NCI-H2107 treated with DMSO at 0.1 percent for 48 hours (cell line): ENCODE results near the gene COX10.
"Not testable (repeated sequence)": the region's sequence is repeated elsewhere in the genome, so short reads cannot be mapped to it uniquely, and the experiment has no call there.

Source experiments
- DNase-seq: peaks from one replicate; lab custom pipeline; 2025; ENCODE audit not compliant: unreplicated experiment; lab: John Stamatoyannopoulos, UW

COX10 gene

DNA sequence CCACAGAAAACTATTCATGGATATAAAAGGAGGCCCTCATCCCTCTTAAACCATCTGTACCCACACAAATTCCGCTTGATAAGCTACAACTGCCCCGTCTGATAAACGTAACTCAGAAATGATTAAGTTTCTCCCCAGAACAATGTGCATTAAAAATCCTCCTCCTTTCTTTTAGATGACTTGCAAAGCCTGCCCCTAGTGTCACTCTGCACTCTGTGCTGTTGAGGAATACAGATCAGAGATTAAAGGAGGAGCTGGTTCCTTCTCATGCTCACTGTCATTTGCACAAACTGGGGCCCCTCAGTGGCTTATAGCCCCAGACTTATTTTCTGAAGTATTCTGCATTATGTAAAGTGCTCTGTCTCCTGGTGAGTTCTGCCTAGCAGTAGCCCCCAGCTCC lies 134.1 kb downstream of the COX10 start:
- no peak for DNase-seq

DNA sequence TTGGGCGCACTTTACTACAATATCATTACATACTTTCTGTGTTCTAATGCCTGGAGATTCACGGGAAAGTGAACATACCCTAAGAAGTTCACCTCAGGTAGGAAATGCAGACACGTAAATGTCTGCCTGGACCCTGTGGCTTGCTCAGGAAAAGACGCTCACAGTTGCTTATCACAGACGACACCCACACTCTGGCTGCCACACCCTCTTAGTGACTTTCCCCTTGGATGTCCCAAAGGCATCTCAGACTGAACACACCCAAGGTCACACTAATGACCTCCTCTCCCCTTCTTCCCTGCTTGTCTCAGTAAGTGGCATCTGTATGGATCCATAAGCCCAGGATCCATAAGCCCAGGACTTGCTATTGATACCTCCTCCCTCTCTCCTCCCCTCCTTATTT lies 134.8 kb downstream of the COX10 start:
- no peak for DNase-seq

DNA sequence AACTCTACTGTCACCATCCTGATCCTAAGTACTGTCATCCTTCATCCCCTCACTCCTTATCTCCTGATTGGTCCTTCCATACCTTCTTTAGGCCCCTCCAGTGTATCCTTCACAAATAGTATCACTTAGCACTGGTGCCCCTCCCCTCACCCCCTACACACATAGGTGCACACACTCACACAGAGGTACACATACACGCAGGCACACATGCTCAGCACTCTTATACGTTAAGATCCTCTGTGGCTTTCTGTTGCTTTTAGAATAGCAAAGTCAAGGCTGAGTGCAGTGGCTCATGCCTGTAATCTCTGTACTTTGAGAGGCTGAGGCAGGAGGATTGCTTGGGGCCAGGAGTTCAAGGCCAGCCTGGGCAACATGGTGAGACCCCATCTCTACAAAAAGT lies 135.2 kb downstream of the COX10 start:
- no peak for DNase-seq

DNA sequence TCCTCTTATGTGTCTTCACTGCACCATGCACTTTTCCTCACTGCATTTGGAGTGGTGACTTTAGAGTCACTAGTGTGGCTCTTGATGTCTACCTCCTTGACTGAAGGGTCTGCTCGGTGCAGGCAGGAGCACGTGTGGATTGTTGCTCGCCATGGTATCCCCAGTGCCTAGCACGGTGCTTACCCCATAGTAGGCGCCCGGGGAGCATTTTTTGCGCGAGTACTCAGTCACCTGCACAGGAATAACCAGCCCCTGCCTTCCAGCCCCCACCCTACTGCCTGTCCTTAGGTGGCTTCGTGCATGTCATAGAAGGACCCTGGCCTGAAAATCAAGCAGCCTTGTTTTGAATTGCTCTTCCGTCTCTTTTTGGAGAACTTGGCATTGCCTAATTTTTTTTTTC lies 136.1 kb downstream of the COX10 start:
- no peak for DNase-seq

DNA sequence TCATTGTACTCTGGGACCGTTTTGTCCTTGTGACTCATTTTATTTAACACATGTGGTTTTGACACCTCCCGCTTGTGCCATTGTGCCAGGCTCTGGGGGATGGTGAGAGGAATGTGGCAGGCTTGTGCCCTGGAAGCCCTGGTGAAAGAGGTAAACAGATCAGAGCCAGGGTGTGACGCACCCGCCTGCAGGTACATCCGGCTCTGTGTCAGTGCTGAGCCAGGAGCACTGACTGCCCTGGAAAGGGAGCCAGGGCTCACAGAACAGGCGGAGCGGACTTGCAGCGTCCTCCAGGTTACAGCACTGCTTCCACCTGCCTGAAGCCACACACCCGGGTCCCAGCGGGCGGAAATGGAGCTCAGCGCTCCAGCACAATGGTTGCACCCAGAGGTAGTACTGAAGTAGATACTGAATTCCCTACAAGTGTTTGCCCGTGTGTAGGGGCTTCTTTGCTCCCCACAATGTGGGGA lies 136.7 kb downstream of the COX10 start:
- peak; percentile 64 for DNase-seq

DNA sequence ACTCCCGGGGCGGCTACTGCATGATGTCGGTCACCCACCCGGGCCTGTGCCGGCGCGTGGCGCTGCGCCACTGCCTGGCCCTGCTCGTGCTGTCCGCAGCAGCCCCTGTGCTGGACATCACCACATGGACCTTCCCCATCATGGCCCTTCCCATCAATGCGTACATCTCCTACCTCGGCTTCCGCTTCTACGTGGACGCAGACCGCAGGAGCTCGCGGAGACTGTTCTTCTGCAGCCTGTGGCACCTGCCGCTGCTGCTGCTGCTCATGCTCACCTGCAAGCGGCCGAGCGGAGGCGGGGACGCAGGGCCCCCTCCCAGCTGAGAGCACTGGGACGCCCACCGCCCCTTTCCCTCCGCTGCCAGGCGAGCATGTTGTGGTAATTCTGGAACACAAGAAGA lies 137.6 kb downstream of the COX10 start:
- no peak for DNase-seq

DNA sequence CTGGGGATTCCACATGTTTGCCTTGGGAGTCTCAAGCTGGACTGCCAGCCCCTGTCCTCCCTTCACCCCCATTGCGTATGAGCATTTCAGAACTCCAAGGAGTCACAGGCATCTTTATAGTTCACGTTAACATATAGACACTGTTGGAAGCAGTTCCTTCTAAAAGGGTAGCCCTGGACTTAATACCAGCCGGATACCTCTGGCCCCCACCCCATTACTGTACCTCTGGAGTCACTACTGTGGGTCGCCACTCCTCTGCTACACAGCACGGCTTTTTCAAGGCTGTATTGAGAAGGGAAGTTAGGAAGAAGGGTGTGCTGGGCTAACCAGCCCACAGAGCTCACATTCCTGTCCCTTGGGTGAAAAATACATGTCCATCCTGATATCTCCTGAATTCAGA lies 138.5 kb downstream of the COX10 start:
- no peak for DNase-seq

DNA sequence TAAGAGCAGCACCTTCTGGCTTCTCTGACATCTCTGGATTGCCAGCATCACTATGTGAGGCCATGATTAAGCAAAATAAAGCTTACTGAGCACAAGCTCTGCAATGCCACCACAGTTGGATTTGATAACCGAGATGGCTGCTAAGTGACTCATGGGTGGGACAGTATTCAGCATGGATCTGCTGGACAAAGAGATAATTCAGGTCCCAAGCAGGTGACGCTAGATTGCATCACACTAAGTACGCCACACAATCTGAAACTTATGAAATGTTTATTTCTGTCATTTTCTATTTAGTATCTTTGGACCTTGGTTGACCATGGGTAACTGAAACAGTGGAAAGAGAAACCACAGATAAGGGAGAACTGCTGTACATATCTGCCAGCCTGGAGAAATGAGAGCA lies 139.9 kb downstream of the COX10 start:
- DNase-seq = no peak

DNA sequence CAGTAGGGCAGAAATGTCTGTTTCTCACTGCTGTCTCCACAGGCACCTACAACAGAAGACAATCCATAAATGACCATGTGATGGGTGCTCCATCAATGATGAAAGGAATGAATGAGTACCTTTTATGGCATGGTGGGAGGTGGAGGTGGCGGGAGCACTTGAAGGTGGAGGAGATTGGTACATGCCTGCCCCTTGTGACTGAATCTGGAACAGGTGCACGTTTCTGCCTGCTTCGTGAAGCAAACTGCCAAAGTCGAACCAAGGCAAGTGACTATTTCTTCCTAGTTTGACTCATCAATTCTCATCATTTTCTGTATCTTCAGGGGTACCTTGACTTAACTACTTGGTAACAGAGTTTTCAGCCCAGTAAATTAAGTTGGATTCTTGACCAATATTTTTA lies 141.9 kb downstream of the COX10 start:
- no peak for DNase-seq

DNA sequence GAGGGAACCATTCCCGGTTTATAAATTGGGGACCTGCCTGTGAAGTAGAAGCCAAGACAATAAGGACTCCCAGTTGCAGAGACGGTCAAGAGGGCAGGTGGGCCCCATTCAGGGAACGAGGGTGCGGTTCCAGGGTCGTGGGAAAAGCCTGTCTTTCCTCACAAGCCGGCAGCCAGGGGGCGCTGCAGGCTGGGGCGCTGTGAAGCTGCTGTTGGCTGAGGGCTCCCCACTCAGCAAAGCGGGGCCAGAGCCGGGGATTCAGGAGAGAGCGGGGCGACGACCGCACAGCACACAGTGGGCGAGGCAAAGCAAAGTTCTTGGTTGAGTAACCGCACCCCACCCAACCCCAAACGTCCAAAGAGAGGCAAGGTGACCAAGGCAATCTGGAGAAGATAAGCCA lies 142.5 kb downstream of the COX10 start:
- DNase-seq = no peak

DNA sequence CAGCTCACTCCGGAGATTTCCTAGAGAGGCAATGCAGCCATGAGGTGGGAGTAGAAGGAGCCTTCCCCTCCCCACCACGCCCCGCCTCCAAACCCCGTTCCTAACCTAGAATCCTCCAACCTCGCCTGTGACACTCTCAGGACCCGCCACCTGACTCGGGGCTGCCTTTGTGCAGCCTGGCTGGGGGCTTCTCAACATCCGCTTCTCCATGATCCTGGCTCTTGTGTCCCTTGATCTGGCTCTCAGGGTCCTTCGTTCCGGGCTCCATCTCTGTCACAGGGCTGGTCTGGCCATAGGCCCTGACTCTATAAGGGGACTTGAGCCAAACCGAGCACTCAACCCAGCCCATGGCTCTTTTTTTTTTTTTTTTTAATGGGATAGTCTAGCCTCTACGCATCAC lies 143.1 kb downstream of the COX10 start:
- DNase-seq = no peak

DNA sequence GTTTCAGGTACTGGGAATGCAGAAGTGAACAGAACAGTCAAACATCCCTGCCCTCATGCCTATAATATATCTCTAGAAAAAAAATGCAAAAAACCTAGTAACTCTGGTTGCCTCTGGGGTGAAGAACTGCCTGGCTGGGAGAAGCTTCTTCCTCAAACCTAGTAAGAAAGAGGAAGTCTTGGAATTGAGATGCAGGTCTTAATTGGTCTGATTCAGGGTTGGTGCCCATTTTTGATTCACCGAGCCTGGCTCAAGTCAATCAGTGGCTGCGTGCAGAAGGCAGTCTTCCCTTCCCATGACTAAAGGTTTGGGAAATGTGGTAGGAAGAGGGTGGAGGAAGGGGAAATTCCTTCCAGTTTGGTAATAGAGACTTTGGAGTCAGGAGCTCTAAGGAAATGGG lies 145.0 kb downstream of the COX10 start:
- DNase-seq = no peak

DNA sequence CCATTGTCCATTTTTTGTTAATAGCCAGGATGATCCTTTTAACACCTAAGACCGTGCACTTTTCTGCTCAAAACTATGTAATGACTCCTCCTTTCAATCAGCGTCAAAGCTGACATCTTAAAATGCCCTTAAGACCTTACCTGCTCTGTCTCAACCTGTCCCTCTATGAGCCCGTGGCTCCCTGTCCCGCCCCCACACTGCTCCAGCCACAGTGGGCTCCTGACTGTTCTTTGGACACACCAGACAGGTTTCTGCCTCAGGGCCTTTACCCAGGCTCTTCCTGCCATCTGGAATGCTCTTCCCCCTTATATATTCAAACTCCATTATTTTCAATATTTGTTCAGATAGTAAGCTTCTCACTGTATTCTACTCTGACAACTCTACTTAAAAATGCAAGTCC lies 153.3 kb downstream of the COX10 start:
- DNase-seq = no peak

DNA sequence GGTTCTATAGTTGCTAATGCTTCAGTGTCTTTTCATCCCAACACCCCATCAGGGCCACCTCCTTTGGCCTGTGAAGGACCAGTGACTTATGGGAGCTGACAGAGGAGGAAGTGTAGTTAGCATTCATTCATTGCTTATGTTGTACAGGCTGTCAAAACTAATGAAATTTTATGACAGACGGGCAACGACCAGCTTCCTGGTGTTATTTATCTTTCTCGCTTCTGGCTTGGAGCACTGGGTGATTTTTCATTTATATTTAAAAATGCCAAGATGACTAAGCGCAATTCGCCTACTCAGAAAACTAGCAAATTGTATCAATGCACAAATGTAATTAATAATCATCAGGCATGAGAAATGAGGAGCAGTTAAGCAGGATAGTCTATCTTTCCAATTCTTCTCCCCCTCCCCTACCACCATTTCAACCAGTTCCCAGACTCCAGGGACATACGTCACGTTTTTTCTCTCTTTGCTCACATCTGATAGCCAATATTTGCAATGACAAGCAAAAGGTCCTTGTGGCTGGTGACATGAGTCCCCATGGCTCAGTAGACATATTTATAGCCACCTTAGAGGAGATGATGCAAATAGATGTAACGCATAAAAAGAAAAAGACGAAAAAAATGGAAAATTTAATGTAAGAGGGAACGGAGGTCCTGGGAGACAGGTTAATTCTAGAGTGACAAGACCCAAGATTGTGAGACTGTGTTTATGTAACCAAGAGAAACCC lies 156.1 kb downstream of the COX10 start:
- no peak for DNase-seq

DNA sequence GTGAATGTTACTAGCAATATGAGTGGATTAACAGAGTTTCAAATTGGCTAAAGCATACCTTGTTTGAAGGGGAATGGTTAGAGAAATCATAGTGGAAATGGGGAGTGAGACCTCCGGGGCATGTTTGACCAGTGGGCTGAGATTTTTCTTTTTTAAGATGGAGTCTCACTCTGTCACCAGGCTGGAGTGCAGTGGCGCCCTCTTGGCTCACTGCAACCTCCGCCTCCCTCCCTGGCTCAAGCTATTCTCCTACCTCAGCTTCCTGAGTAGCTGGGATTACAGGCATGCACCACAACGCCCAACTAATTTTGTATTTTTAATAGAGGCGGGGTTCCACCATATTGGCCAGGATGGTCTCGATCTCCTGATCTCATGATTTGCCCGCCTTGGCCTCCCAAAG lies 157.7 kb downstream of the COX10 start:
- DNase-seq = no peak

DNA sequence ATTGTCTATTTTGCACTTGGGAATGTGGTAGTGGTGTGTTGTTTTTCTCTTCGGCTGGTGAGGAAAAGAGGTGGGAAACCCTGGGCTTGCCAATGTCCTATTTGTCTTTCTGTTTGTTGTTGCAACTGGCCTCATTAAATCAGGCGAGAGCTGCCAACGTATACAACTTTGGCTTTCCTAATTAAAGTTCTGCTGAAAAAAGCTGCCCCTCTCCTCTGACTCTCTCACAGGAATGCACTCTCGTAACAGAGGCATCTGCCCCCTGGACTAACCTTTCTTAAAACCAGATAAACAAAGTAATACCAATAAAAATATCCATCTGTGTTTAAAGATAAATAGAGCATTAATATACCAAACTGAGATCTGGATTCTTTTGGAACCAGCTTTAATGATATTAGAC lies 159.6 kb downstream of the COX10 start:
- DNase-seq = no peak

DNA sequence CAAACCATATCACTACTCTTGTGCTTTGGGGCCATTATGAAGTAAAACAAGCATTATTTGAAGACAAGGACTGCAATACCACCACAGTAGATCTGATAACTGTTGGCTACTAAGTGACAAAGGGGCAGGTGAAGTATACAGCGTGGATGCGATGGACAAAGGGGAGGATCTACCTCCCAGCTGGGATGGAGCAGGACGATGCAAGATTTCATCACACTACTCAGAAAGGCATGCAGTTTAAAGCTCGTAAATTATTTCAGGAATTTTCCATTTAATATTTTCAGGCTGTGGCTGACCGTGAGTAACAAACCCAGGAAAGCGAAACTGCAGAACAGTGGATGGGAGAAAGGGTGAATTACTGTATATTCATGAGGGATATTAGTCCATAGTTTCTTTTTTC lies 161.9 kb downstream of the COX10 start:
- not testable (repeated sequence) for DNase-seq

DNA sequence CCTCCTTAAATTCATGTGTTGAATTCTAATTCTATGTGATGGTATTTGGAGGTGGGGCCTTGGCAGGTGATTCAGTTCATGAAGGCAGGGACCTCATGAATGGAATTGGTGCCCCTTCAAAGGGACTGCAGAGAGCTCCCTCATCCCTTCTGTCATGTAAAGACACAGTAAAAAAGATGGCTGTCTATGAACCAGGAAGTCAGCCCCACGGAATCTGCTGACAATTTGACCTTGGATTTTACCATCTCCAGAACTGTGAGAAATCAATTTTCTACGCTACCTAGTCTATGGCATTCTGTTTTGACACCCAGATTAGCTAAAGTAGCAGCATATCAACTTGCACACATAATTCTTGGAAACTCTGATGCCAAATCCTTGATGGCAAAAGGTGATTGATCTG lies 165.7 kb downstream of the COX10 start:
- not testable (repeated sequence) for DNase-seq

DNA sequence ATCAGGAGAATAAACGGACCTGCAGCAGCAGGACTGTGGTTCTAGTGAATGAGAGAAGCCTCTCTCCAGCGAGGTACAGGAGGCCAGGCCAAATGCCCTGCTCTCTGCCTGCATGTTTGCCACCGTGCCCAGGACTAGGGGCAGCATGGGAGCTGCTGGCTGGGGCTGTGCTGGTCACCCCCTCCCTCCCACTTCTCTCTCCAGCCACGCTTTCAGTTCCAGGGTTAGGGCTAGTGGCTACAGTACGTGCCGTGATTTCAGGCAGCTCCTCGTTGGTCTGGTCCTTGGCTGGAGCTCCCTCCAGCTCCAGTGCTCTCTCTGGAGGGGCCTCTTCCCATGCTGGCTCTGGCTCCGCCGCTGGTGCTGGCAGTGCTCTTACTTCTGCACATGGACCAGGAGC lies 166.7 kb downstream of the COX10 start:
- not testable (repeated sequence) for DNase-seq

DNA sequence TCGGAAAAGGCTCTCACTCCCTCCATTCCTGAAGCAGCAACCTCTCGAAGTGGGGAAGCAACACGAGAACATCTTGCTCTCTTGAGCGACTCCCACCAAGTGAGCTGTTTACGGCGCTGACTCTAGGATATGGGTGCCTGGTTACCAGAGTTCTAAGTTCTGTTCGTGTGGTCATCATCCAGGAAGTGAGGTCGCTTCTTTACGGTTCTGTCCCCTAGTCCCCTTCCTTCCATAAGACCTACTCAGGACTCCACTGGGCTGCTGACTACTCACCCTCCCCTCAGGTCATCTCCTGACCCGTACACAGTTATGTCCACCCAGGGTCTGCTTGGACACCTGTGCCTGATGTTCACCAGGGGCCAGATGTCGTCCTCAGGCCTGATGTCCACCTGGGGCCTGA lies 167.5 kb downstream of the COX10 start, which contains the start of gene CDRT15:
CDRT15 (minus strand) TSS at position 101 of the 400 bp plus-strand sequence; CDS start at position 72, 29 bp downstream.
- not testable (repeated sequence) for DNase-seq

DNA sequence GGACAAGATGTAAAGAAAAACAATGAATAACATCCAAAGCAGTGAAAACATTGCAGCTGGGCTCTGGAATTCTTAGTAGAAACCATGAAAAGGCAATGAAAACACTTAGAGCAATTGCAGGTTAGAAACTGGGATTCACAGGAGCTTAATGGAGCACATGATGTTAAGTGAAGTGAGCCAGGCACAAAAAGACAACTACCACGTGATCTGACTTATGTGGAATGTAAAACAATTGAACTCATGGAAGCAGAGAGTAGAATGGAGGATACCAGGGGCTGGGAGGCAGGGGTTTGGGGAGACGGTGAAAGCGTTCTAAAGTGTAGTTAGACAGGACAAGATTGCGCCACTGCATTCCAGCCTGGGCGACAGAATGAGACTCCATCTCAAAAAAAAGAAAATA lies 170.0 kb downstream of the COX10 start:
- not testable (repeated sequence) for DNase-seq

DNA sequence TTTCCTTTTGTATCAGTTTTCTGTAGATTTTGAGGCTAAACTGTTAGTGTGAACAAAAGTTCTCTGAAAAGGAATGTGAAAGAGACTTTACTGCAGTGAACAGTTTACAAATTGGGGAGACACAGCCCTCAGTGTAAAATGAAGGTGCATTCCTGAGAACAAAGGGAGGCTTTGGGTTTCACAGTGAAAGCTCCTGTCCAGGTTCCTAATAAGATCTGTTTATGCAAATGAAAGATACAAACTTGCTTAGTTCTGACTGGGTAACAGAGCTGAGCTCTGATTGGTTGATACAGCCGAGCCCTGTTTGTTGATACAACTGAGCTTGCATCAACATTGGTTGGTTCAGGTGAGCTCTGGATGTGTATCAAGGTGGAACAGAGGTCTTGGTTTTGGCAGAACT lies 175.7 kb downstream of the COX10 start:
- no peak for DNase-seq

DNA sequence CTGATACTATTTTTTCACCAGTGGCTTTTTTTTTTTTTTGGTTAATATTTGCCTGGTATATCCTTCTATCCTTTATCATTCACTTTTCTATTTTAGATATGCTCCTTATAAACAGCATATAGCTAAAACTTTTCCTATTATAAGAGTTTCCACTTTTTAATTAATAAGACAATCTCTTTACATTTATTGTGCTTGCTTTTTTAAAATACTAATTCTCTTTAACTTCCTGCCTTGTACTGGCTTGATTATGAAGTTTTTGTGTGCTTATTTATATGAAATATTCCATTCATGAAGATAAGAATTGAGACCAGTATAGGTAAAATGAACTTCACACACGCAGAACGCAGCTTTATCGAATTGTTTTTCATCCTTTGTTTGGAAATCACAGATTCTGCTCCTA lies 176.3 kb downstream of the COX10 start:
- no peak for DNase-seq
